ENCODE data around the gene AGFG2.
"Not testable (repeated sequence)": the region's sequence is repeated elsewhere in the genome, so short reads cannot be mapped to it uniquely, and the experiment has no call there.

Gene AGFG2

GRCh38 chr7:100555701-100556100, 16.7 kb downstream of the AGFG2 start:
- no peak for DNase-seq

GRCh38 chr7:100556541-100556940, 17.5 kb downstream of the AGFG2 start:
- DNase-seq, result no peak

- no peak for DNase-seq
Measured at GRCh38 chr7:100559127-100559526, 20.1 kb downstream of the AGFG2 start.

- no peak for DNase-seq
Measured at GRCh38 chr7:100561491-100562194, 22.6 kb downstream of the AGFG2 start.

- no peak for DNase-seq
Measured at GRCh38 chr7:100562195-100563099, 23.4 kb downstream of the AGFG2 start.

GRCh38 chr7:100563100-100563564, 24.1 kb downstream of the AGFG2 start:
- DNase-seq, result no peak

- DNase-seq, result peak; percentile 35
Measured at GRCh38 chr7:100563809-100564400, 24.9 kb downstream of the AGFG2 start.

- not testable (repeated sequence) for DNase-seq
Measured at GRCh38 chr7:100564405-100564804, 25.4 kb downstream of the AGFG2 start.

- no peak for DNase-seq
Measured at GRCh38 chr7:100565133-100565571, 26.1 kb downstream of the AGFG2 start.

- DNase-seq, result no peak
Measured at GRCh38 chr7:100566018-100566531, 27.1 kb downstream of the AGFG2 start.

GRCh38 chr7:100567031-100567730, 28.2 kb downstream of the AGFG2 start:
- no peak for DNase-seq

- DNase-seq, result no peak
Measured at GRCh38 chr7:100567751-100568175, 28.8 kb downstream of the AGFG2 start.

GRCh38 chr7:100568176-100568895, 29.3 kb downstream of the AGFG2 start:
- no peak for DNase-seq

GRCh38 chr7:100568896-100569844, 30.2 kb downstream of the AGFG2 start:
- no peak for DNase-seq

GRCh38 chr7:100570954-100571828, 32.2 kb downstream of the AGFG2 start:
- DNase-seq, result no peak

- no peak for DNase-seq
Measured at GRCh38 chr7:100571829-100572116, 32.8 kb downstream of the AGFG2 start.

- no peak for DNase-seq
Measured at GRCh38 chr7:100572281-100572948, 33.4 kb downstream of the AGFG2 start.

- no peak for DNase-seq
Measured at GRCh38 chr7:100572949-100573675, 34.1 kb downstream of the AGFG2 start.
